ENCODE results near the gene RHBDF2. TPM values are rescaled to one million over a fixed set of nuclear protein-coding genes. Genes with fewer than 3 reads are reported as not detected.

RHBDF2 gene
- total RNA-seq, 2 donors from 2014 or later: 156 to 234 TPM

- no peak for ATAC-seq
- no peaks in the 10 kb centered on the region for H3K9me3 Mint-ChIP-seq
- H3K4me3 Mint-ChIP-seq: no peak overlapping the region
- no peak for DNase-seq (ENCODE audit: low spot score)
- no peaks in the 10 kb centered on the region for H3K27me3 Mint-ChIP-seq
- no peak overlapping the region for H3K27ac Mint-ChIP-seq
- H3K36me3 Mint-ChIP-seq: no peaks in the 10 kb centered on the region
- H3K4me1 Mint-ChIP-seq (ENCODE audit: low read depth in 2 of 2): peaks cover 0 to 12% of the 10 kb centered on the region in 2 donors
Measured at GRCh38 chr17:76469991-76470739, 31.1 kb downstream of the RHBDF2 start.

- H3K36me3 Mint-ChIP-seq: no peaks in the 10 kb centered on the region
- ATAC-seq: no peak
- no peak overlapping the region for H3K4me3 Mint-ChIP-seq
Measured at GRCh38 chr17:76469076-76469990, 31.9 kb downstream of the RHBDF2 start.

GRCh38 chr17:76468634-76469010 lies 32.6 kb downstream of the RHBDF2 start:
- H3K4me3 Mint-ChIP-seq: no peak overlapping the region
- H3K36me3 Mint-ChIP-seq: no peaks in the 10 kb centered on the region
- H3K9me3 Mint-ChIP-seq: no peaks in the 10 kb centered on the region
- ATAC-seq (no peak), DNase-seq (ENCODE audit: low spot score) (no peak)
- peaks cover 0 to 12% of the 10 kb centered on the region in 2 donors for H3K4me1 Mint-ChIP-seq (ENCODE audit: low read depth in 2 of 2)
- no peaks in the 10 kb centered on the region for H3K27me3 Mint-ChIP-seq
- no peak overlapping the region for H3K27ac Mint-ChIP-seq

More at GRCh38 chr17:76469076-76469990, 31.9 kb downstream of the RHBDF2 start:
- Mint-ChIP-seq H3K9me3 (no peaks in the 10 kb centered on the region), H3K27ac (no peak overlapping the region), H3K27me3 (no peaks in the 10 kb centered on the region), H3K4me1 (ENCODE audit: low read depth in 2 of 2) (peaks cover 0 to 12% of the 10 kb centered on the region in 2 donors)
- no peak for DNase-seq (ENCODE audit: low spot score)

- H3K9me3 Mint-ChIP-seq: no peaks in the 10 kb centered on the region
- H3K36me3 Mint-ChIP-seq: no peaks in the 10 kb centered on the region
- ATAC-seq (no peak), DNase-seq (ENCODE audit: low spot score) (no peak)
- H3K4me1 Mint-ChIP-seq (ENCODE audit: low read depth in 2 of 2): peaks cover 0 to 12% of the 10 kb centered on the region in 2 donors
- no peaks in the 10 kb centered on the region for H3K27me3 Mint-ChIP-seq
- H3K27ac Mint-ChIP-seq: no peak overlapping the region
- H3K4me3 Mint-ChIP-seq: no peak overlapping the region
Measured at GRCh38 chr17:76467809-76468633, 33.2 kb downstream of the RHBDF2 start.

- DNase-seq (ENCODE audit: low spot score): no peak
- Mint-ChIP-seq H3K27me3 (no peaks in the 10 kb centered on the region), H3K4me1 (ENCODE audit: low read depth in 2 of 2) (peaks cover 0 to 12% of the 10 kb centered on the region in 2 donors), H3K9me3 (no peaks in the 10 kb centered on the region), H3K4me3 (no peak within 1 kb of the TSS), H3K27ac (no peak within 1 kb of the TSS), H3K36me3 (no peaks in the 10 kb centered on the region)
- no peak for ATAC-seq
Measured at GRCh38 chr17:76467366-76467765, 33.9 kb downstream of the RHBDF2 start, which contains the start of gene AANAT. AANAT (plus strand) TSS chr17:76467603; CDS start chr17:76468747, 1,144 bp downstream.

GRCh38 chr17:76466775-76467130 lies 34.5 kb downstream of the RHBDF2 start:
- Mint-ChIP-seq H3K27ac (no peak overlapping the region), H3K4me1 (ENCODE audit: low read depth in 2 of 2) (peaks cover 0 to 12% of the 10 kb centered on the region in 2 donors), H3K4me3 (no peak overlapping the region), H3K9me3 (no peaks in the 10 kb centered on the region), H3K27me3 (no peaks in the 10 kb centered on the region), H3K36me3 (no peaks in the 10 kb centered on the region)
- ATAC-seq (no peak), DNase-seq (ENCODE audit: low spot score) (no peak)

- DNase-seq (ENCODE audit: low spot score) (no peak), ATAC-seq (no peak)
- Mint-ChIP-seq H3K4me1 (ENCODE audit: low read depth in 2 of 2) (peaks cover 0 to 8% of the 10 kb centered on the region in 2 donors), H3K4me3 (no peak overlapping the region), H3K27me3 (no peaks in the 10 kb centered on the region), H3K27ac (no peak overlapping the region), H3K9me3 (no peaks in the 10 kb centered on the region), H3K36me3 (no peaks in the 10 kb centered on the region)
Measured at GRCh38 chr17:76462556-76463290, 38.5 kb downstream of the RHBDF2 start.

- Mint-ChIP-seq H3K27me3 (no peaks in the 10 kb centered on the region), H3K27ac (no peak overlapping the region), H3K4me3 (no peak overlapping the region), H3K4me1 (ENCODE audit: low read depth in 2 of 2) (peaks cover 0 to 8% of the 10 kb centered on the region in 2 donors), H3K36me3 (no peaks in the 10 kb centered on the region), H3K9me3 (no peaks in the 10 kb centered on the region)
- ATAC-seq (no peak), DNase-seq (ENCODE audit: low spot score) (no peak)
Measured at GRCh38 chr17:76461765-76462555, 39.3 kb downstream of the RHBDF2 start.

- Mint-ChIP-seq H3K27me3 (no peaks in the 10 kb centered on the region), H3K27ac (peak overlapping the region in 1 of 2 donors; percentile 59), H3K36me3 (no peaks in the 10 kb centered on the region), H3K9me3 (no peaks in the 10 kb centered on the region), H3K4me1 (ENCODE audit: low read depth in 2 of 2) (no peaks in the 10 kb centered on the region), H3K4me3 (no peak overlapping the region)
- DNase-seq (ENCODE audit: low spot score) (no peak), ATAC-seq (no peak)
Measured at GRCh38 chr17:76459674-76460073, 41.5 kb downstream of the RHBDF2 start.

- Mint-ChIP-seq H3K4me1 (ENCODE audit: low read depth in 2 of 2) (no peaks in the 10 kb centered on the region), H3K36me3 (no peaks in the 10 kb centered on the region), H3K9me3 (no peaks in the 10 kb centered on the region), H3K27me3 (no peaks in the 10 kb centered on the region), H3K4me3 (no peak overlapping the region), H3K27ac (no peak overlapping the region)
- ATAC-seq: peak in 1 of 2 donors; percentile 21
- DNase-seq (ENCODE audit: low spot score): no peak
Measured at GRCh38 chr17:76458580-76459490, 42.4 kb downstream of the RHBDF2 start.

- DNase-seq (ENCODE audit: low spot score): peak; percentile 38
- peak overlapping the region; percentile 7 to 46 for H3K27ac Mint-ChIP-seq
Measured at GRCh38 chr17:76453431-76453743, 47.8 kb downstream of the RHBDF2 start.

More at GRCh38 chr17:76453431-76453743, 47.8 kb downstream of the RHBDF2 start:
- Mint-ChIP-seq H3K4me1 (ENCODE audit: low read depth in 2 of 2) (peaks cover 30 to 32% of the 10 kb centered on the region in 2 donors), H3K9me3 (no peaks in the 10 kb centered on the region), H3K4me3 (peak overlapping the region; percentile 88), H3K27me3 (no peaks in the 10 kb centered on the region), H3K36me3 (no peaks in the 10 kb centered on the region)
- no peak for ATAC-seq
